GM18870 (cell line): Measurements from ENCODE around the gene CPNE2.

ENCODE experiments used
- ATAC-seq: cut with Tn5 transposase; IDR thresholded peaks from one replicate; pipeline ENCODE4 v1.9.1; 2021; ENCODE audit warnings: moderate library complexity; ENCODE audit not compliant: unreplicated experiment

The CPNE2 gene

GRCh38 chr16:57190136-57190535 is 97.8 kb downstream of the CPNE2 start:
- ATAC-seq = no peak

- ATAC-seq = no peak
Measured at GRCh38 chr16:57191056-57191571, 98.7 kb downstream of the CPNE2 start.

DNA sequence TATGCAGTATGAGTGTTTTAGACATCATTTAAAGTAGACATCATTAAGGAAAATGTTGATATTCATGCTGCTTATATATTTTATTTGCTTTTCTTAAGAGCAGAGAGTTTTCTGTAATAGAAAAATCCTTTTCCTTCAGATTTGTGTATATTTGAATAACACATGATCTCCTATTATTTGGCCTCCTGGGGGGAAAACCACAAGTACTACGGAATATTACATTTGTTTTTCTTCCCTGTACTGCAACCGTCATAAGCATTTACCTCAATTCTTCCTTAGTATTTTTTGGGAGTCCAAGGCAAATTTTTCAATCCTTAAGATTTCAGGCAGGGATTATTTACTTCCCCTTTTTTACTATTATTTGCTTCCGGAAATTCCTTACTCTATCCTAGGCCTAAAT is 99.8 kb downstream of the CPNE2 start:
- no peak for ATAC-seq

DNA sequence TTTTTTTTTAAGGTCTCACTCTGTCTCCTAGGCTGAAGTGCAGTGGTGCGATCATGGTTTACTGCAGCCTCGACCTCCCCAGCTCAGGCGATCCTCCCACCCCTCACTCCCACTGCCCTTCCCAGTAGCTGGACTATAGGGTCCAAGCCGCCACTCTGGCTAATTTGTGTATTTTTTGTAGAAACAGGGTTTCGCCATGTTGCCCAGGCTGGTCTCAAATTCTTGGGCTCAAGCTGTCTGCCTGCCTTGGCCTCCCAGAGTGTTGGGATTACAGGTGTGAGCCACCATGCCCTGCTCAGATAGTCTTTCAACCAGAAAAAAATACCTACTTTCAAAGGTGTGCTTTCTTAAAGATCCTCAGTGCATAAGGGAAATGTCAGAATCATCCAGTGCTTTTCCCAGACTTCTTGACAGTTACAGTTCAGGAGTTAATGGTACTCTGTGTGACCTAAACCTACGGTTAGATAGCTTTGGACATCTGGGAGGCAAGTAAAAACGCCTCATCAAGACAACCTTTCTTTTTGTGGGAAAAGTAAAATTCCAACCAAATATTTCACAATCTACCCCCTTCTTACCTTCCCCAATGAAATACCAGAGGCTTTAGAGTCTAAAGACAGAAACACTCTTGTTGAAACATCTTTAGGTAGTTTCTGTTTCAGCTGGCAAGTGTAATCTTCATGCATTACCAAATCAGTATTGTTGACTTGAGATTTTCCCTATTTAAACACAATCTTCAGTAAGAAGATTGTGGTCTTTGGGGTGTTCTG is 100.5 kb downstream of the CPNE2 start:
- ATAC-seq = no peak

DNA sequence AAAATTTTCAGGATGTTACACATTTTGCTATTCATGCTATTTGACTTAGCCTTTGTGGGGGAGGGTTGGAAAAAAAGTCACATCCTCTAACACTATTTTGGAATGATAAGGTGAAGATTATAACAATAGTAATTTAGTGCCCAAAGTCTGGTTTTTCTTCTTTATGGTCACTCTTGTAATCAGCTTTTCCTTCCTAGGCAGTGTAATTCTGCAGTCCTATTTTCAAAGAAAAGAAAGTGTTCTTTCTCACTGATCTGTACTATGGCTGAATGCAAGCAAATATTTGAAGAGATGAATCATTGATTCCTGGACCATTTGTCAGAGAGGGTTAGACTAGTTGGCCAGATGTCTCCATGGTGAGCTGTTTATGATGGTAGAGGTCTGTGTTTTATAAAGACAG is 102.1 kb downstream of the CPNE2 start:
- no peak for ATAC-seq

DNA sequence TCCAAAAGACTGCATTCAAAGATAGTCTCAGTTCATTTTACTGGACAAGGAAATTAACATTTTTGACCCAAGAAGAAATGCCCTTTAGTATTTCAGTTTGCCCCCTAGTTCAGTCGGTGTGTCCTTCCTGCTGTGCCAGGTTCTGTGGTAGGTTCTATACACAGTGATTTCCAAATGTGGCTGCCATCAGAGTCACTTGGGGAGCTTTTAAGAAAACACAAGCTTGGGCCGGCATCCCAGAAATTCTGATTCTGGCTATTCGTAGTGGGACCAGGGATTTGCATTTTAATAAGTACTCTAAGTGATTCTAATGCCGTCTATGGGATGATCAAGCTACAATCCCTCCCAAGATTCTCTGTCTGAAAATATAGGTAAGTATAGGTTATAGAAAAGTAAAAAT is 103.9 kb downstream of the CPNE2 start:
- ATAC-seq = no peak

DNA sequence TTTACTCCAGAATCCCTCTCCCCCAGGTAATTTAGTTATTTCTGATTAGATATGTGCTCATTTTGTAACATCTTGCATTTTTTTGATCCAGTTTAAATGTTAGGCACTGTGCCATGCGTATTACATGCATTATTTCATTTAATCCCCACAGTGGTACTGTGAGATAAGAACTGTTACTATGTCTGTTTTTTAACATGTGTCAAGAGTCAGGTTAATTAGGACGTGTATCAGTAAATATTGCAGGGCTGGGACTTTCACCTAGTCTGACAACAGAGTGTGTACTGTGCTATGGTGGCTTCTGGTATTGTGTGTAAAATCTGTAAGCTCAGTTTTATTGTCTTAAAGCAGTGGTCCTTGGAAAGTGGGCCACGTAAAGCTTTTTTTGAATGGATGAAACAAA is 104.4 kb downstream of the CPNE2 start:
- no peak for ATAC-seq
